AG10803 (cell line): ENCODE measurements around the gene NOTUM.

ENCODE experiments used
- DNase-seq: peaks from one replicate; pipeline ENCODE4 v3.0.0; 2010; ENCODE audit warnings: low read depth
- H3K4me3 ChIP-seq: 2 replicates; pipeline ENCODE4 v1.5.1; 2011; ENCODE audit warnings: mild to moderate bottlenecking, low read length, control low read depth
- CTCF ChIP-seq: conservative IDR thresholded peaks from 2 replicates; pipeline ENCODE4 v1.5.1; 2011; ENCODE audit warnings: mild to moderate bottlenecking, low read length, control low read depth, inconsistent platforms

The NOTUM gene

GRCh38 chr17:81902653-81903414, 58.2 kb downstream of the NOTUM start:
- no peak overlapping the region for H3K4me3 ChIP-seq
- no peak for DNase-seq
- TF ChIP-seq CTCF: no peak
